ENCODE results near the gene GINS2. TPM values are rescaled to one million over a fixed set of nuclear protein-coding genes. Genes with fewer than 3 reads are reported as not detected.

Gene GINS2
- polyA plus RNA-seq, 1 experiment, result 5.1 TPM

DNA sequence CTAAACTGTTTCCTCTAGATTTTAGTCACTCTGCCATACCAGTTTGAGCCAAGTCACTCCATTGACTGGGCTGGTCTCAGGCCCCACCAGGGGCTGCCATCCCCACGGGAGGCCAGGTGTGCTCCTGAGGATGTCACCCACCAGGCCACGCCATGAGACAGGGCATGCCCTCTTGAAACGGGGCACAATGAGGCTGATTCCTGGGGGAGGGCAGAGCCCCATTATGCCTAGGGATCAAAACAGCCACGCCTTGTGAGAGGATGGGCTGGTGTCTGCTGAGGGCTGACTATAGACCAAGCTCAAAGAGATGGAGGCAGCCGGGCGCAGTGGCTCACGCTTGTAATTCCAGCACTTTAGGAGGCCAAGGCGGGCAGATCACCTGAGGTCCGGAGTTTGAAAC lies 21.5 kb downstream of the GINS2 start:
- CTCF ChIA-PET, result no interaction called here
- POLR2A ChIA-PET, result no interaction called here

DNA sequence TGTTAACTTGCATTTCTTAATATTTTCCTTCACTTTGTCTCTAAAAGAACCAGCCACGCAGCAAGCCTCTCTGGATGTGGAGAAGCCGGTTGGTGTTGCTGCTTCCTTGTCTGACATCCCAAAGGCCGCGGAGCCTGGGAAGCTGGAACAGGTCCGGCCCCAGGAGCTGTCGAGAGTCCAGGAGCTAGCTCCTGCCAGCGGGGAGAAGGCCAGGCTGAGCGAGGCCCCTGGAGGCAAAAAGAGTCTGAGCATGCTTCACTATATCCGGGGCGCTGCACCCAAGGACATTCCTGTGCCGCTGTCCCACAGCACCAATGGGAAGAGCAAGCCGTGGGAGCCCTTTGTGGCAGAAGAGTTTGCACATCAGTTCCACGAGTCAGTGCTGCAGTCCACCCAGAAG lies 22.8 kb downstream of the GINS2 start:
- Histone ChIP-seq H3K27me3 (ENCODE audit: control insufficient read depth, insufficient read depth, low read length) (no peaks in the 10 kb centered on the region), H3K9me3 (ENCODE audit: control insufficient read depth, insufficient read depth, low read length) (peaks cover 3% of the 10 kb centered on the region; the same call in 1 of the 2 replicates), H3K27ac (ENCODE audit: low read depth, low read length) (no peak overlapping the region), H3K4me3 (ENCODE audit: low read depth, low read length) (no peak overlapping the region)
- TF ChIP-seq, protein P1, sequence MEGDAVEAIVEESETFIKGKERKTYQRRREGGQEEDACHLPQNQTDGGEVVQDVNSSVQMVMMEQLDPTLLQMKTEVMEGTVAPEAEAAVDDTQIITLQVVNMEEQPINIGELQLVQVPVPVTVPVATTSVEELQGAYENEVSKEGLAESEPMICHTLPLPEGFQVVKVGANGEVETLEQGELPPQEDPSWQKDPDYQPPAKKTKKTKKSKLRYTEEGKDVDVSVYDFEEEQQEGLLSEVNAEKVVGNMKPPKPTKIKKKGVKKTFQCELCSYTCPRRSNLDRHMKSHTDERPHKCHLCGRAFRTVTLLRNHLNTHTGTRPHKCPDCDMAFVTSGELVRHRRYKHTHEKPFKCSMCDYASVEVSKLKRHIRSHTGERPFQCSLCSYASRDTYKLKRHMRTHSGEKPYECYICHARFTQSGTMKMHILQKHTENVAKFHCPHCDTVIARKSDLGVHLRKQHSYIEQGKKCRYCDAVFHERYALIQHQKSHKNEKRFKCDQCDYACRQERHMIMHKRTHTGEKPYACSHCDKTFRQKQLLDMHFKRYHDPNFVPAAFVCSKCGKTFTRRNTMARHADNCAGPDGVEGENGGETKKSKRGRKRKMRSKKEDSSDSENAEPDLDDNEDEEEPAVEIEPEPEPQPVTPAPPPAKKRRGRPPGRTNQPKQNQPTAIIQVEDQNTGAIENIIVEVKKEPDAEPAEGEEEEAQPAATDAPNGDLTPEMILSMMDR (IDR thresholded peaks at IDR 0.05; ENCODE audit: low read depth, low read length), result no peak
- ChIA-PET POLR2A (no interaction called here), CTCF (no interaction called here)
- no peak for DNase-seq (ENCODE audit: low read depth, low spot score)

More for the DNA sequence above, 21.5 kb downstream of the GINS2 start:
- TF ChIP-seq, protein P1 (IDR thresholded peaks at IDR 0.05; ENCODE audit: low read depth, low read length), result no peak
- Histone ChIP-seq H3K9me3 (ENCODE audit: control insufficient read depth, insufficient read depth, low read length) (peaks cover 3% of the 10 kb centered on the region; the same call in 1 of the 2 replicates), H3K27me3 (ENCODE audit: control insufficient read depth, insufficient read depth, low read length) (no peaks in the 10 kb centered on the region), H3K4me3 (ENCODE audit: low read depth, low read length) (no peak overlapping the region), H3K27ac (ENCODE audit: low read depth, low read length) (no peak overlapping the region)
- DNase-seq (ENCODE audit: low read depth, low spot score), result no peak

DNA sequence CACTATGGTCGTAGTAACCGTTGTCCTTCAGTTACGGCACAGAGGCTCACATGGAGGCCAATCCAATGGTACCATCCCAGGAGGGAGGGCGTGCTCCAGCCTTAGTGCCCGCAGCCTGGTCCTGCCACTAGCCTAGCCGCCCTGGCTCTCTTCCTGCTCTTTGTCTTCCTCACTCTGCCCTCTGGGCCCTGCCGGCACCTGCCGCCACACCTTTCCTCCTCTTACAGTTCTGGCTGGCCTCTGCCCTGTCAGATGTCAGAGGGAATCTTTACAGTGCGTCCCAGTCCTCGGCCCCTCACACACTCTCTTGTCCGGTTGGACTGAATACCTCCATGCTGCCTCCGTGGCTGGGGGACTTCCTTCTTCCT lies 23.4 kb downstream of the GINS2 start:
- TF ChIP-seq, protein P1 (IDR thresholded peaks at IDR 0.05; ENCODE audit: low read depth, low read length), result no peak
- H3K4me3 ChIP-seq (ENCODE audit: low read depth, low read length), result no peak overlapping the region
- H3K9me3 ChIP-seq (ENCODE audit: control insufficient read depth, insufficient read depth, low read length), result no peaks in the 10 kb centered on the region; the same call in 1 of the 2 replicates
- DNase-seq (ENCODE audit: low read depth, low spot score), result no peak
- no peak overlapping the region for H3K27ac ChIP-seq (ENCODE audit: low read depth, low read length)
- ChIA-PET CTCF (no interaction called here), POLR2A (no interaction called here)
- H3K27me3 ChIP-seq (ENCODE audit: control insufficient read depth, insufficient read depth, low read length), result no peaks in the 10 kb centered on the region

DNA sequence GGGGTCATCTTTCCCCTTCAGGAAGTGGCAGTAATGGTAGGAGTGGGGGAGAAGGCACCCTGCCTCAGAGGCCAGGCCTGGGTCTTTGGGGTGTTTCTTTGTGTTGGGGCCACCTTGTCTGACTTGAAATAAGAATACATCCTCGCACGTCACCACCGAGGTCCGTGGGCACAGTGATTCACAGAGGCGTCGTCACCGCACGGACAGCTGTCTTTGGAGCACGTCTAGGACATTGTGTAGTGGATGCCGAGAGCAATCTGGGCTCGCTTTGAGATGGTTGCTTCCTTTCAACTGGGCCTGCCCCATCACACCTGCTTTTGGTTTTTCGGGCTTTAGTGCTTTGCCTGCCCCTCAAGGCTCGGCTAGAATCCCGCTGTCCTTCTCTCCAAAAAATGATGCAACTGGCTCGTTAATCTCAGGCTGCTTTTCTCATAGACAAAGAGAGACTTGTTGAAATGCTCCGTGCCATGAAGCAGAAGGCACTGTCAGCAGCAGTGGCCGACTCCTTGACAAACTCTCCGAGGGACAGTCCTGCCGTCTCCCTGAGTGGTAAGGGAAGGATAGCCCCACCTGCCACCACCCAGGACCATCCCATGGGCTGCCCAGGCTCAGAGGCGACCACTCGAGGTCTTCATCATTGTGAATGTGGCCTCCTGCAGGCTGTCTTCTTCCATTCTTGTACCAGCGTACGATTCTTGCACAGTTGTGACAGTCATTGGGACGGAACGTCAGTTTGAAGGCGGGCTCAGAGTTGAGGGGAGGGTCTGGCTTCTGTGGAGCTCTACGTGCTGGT lies 24.0 kb downstream of the GINS2 start:
- TF ChIP-seq, protein P1 (IDR thresholded peaks at IDR 0.05; ENCODE audit: low read depth, low read length), result no peak
- CTCF ChIA-PET, result no interaction called here

DNA sequence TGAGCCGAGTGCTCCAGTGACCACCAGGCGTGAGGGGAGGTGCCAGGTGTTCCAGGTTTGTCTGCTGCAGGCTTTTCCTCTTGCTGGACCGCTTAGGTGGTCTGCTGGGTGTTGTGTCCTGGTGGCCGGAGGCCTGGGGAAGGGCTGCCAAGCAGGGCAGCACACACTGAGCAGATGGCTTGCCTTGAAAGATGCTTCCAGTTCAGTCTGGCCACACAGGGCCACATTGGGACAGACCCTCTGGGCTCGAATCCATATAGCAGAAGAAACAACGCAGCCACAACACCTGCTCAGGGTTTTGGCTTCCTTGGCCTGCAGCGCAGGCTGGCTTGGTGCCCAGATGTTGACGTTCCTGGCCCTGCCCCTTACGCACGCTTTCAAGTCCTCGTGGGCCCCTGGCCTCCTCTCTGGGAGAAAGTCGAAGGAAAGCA lies 24.8 kb downstream of the GINS2 start:
- TF ChIP-seq, protein P1 (IDR thresholded peaks at IDR 0.05; ENCODE audit: low read depth, low read length), result no peak
- POLR2A ChIA-PET, result no interaction called here
- no peaks in the 10 kb centered on the region for H3K27me3 ChIP-seq (ENCODE audit: control insufficient read depth, insufficient read depth, low read length)
- CTCF ChIA-PET, result no interaction called here
- H3K9me3 ChIP-seq (ENCODE audit: control insufficient read depth, insufficient read depth, low read length), result no peaks in the 10 kb centered on the region; the same call in 1 of the 2 replicates
- H3K4me3 ChIP-seq (ENCODE audit: low read depth, low read length), result no peak overlapping the region
- no peak for DNase-seq (ENCODE audit: low read depth, low spot score)
- no peak overlapping the region for H3K27ac ChIP-seq (ENCODE audit: low read depth, low read length)

More for the DNA sequence above, 24.0 kb downstream of the GINS2 start:
- POLR2A ChIA-PET, result no interaction called here
- no peak for DNase-seq (ENCODE audit: low read depth, low spot score)
- Histone ChIP-seq H3K4me3 (ENCODE audit: low read depth, low read length) (no peak overlapping the region), H3K9me3 (ENCODE audit: control insufficient read depth, insufficient read depth, low read length) (no peaks in the 10 kb centered on the region; the same call in 1 of the 2 replicates), H3K27ac (ENCODE audit: low read depth, low read length) (no peak overlapping the region), H3K27me3 (ENCODE audit: control insufficient read depth, insufficient read depth, low read length) (no peaks in the 10 kb centered on the region)
